Measurements from ENCODE around the gene MAP1B. TPM values are rescaled to one million over a fixed set of nuclear protein-coding genes. Genes with fewer than 3 reads are reported as not detected.

Gene MAP1B
- total and polyA plus RNA-seq, 9 of the 15 experiments (the other 6 are each of a cell fraction or from before 2014, with no cell fraction given), result 5.2 to 66.1 (median 17.3) TPM

GRCh38 chr5:72077390-72077789 lies 29.9 kb upstream of the MAP1B start:
- 7% methylated on average over 3 of the region's 3 CpGs for WGBS (ENCODE audit: insufficient coverage, low coverage, missing lambda C conversion rate)
- no peak for TF ChIP-seq DPF2 (IDR thresholded peaks at IDR 0.05)
- TF ChIP-seq BCLAF1 (IDR thresholded peaks at IDR 0.05; ENCODE audit: borderline replicate concordance in 1 of 2, control insufficient read depth in 1 of 2, low read depth in 2 of 2, low read length in 1 of 2), result no peak
- TF ChIP-seq MCM2 (IDR thresholded peaks at IDR 0.05; ENCODE audit: low read depth), result no peak
- TF ChIP-seq ZNF717 (CRISPR knock-in tag; IDR thresholded peaks at IDR 0.05), result no peak
- Histone ChIP-seq H2AFZ (ENCODE audit: low read depth, low read length) (no peak overlapping the region), H3K9me1 (ENCODE audit: control insufficient read depth, insufficient read depth, low read length) (no peaks in the 10 kb centered on the region), H3K27me3 (ENCODE audit: control insufficient read depth in 2 of 2, insufficient read depth in 2 of 2, low read length in 2 of 2) (peaks cover 24 to 25% of the 10 kb centered on the region in 2 experiments), H3K4me1 (replicated peaks in 1 of 2; ENCODE audit: control insufficient read depth in 2 of 2, insufficient read depth in 2 of 2, low read length in 2 of 2) (no peaks in the 10 kb centered on the region; a peak in 1 of 5 replicates), H3K79me2 (ENCODE audit: control insufficient read depth, insufficient read depth, low read length) (no peaks in the 10 kb centered on the region), H3K9me3 (replicated peaks; ENCODE audit: control insufficient read depth, insufficient read depth, low read depth, low read length) (no peaks in the 10 kb centered on the region), H3K9ac (ENCODE audit: insufficient read depth in 1 of 2, low read depth in 2 of 2, low read length in 2 of 2) (no peak overlapping the region), H3K4me3 (no peak overlapping the region), H4K20me1 (replicated peaks; ENCODE audit: control insufficient read depth, insufficient read depth, low read length) (0 out of 2 replicates have a peak, but pooled peaks cover 3% of the 10 kb centered on the region), H3K36me3 (ENCODE audit: control insufficient read depth, insufficient read depth, low read length) (no peaks in the 10 kb centered on the region), H3K27ac (ENCODE audit: extremely low read depth, low read depth, low read length) (no peak overlapping the region), H3K4me2 (ENCODE audit: insufficient read depth, low read length) (no peak overlapping the region)
- no peak for DNase-seq (ENCODE audit: extremely low read depth in 1 of 4, low spot score in 3 of 4)
- no TSS peak for BruUV-seq (replicated peaks)
- ChIA-PET CTCF (ENCODE audit: low intra/inter-chr PET ratio) (no interaction called here), POLR2A (no interaction called here)
- no peak for FAIRE-seq
- intact Hi-C loops (cut with micrococcal nuclease), result no loop called here
- no peak for ATAC-seq
- in situ Hi-C loops (cut with MboI), result no loop called here

Data from K562 (cell line).